Bronchial epithelial cell (primary cell): Measurements from ENCODE around the gene TMC6. TPM values are rescaled to one million over a fixed set of nuclear protein-coding genes. Genes with fewer than 3 reads are reported as not detected.

Experiments used
- DNase-seq: peaks from one replicate; pipeline ENCODE4 v3.0.0-alpha.2; 2010; ENCODE audit warnings: low read depth
- FAIRE-seq: peaks from 2 replicates; lab custom pipeline; 2011; peaks lifted over from hg19 to GRCh38; lab: Jason Lieb, UNC
- H3K27me3 ChIP-seq: 2 replicates; pipeline ENCODE4 v1.5.1; 2011; ENCODE audit warnings: low read length; ENCODE audit not compliant: control insufficient read depth, insufficient read depth
- H3K36me3 ChIP-seq: 2 replicates; pipeline ENCODE4 v1.5.1; 2011; ENCODE audit warnings: low read length; ENCODE audit not compliant: control insufficient read depth, insufficient read depth
- H3K4me3 ChIP-seq: 2 replicates; pipeline ENCODE4 v1.5.1; 2011; ENCODE audit warnings: mild to moderate bottlenecking, low read depth, low read length, control low read depth
- total RNA-seq: library from RNA; depleted of rRNA; stranded (reverse); fragments of >200 nt; gene quantifications from 2 replicates; pipeline ENCODE4 v1.2.1, GENCODE V29; 2014
- TF ChIP-seq, protein P1 (sequence below): IDR thresholded peaks from 2 replicates; pipeline ENCODE4 v1.5.1; 2011; ENCODE audit warnings: mild to moderate bottlenecking, moderate library complexity, low read length, control low read depth, inconsistent platforms; ENCODE audit not compliant: insufficient read depth, severe bottlenecking

TMC6 gene
- total RNA-seq, 1 donor from 2014 or later, result 42.9 TPM

DNA sequence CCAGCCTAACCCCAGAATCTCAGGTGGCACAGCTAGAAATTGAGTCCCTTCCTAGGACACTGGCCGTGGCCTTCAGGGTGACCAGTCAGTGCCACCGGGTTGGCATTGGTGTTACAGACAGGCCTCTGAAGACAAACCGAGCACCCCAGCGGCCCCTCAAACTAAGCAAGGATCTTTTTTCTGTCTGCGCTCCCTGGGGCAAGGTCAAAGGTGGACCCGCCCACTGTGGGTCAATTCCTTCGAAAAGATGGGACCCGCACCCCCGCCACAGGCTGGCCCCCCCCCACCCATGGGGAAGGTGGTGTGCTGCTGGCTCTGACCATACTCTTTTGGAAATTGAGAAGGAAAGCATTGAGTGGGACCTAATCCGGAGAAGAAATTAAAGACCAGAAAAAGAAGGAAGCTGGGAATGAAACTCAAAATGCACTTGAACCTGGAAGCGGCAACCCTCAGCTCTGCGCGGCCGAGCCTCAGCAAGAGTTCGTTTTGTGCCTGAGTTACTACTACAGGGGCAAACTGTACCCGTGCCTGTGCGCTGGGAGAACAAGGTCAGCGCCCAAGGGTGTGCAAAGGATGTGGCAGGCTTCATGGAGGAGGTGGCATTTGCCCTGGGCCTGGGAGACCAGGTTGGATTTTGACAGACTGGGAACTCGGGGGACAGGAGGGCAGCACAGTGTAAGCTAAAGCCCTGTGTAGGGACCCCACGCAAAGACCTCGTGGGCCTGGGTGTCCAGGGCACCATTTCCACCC is 20.4 kb downstream of the TMC6 start:
- no peak overlapping the region for H3K4me3 ChIP-seq
- TF ChIP-seq, protein P1, sequence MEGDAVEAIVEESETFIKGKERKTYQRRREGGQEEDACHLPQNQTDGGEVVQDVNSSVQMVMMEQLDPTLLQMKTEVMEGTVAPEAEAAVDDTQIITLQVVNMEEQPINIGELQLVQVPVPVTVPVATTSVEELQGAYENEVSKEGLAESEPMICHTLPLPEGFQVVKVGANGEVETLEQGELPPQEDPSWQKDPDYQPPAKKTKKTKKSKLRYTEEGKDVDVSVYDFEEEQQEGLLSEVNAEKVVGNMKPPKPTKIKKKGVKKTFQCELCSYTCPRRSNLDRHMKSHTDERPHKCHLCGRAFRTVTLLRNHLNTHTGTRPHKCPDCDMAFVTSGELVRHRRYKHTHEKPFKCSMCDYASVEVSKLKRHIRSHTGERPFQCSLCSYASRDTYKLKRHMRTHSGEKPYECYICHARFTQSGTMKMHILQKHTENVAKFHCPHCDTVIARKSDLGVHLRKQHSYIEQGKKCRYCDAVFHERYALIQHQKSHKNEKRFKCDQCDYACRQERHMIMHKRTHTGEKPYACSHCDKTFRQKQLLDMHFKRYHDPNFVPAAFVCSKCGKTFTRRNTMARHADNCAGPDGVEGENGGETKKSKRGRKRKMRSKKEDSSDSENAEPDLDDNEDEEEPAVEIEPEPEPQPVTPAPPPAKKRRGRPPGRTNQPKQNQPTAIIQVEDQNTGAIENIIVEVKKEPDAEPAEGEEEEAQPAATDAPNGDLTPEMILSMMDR, result no peak
- FAIRE-seq (no peak), DNase-seq (no peak)
- no peaks in the 10 kb centered on the region for H3K36me3 ChIP-seq
- no peaks in the 10 kb centered on the region for H3K27me3 ChIP-seq

DNA sequence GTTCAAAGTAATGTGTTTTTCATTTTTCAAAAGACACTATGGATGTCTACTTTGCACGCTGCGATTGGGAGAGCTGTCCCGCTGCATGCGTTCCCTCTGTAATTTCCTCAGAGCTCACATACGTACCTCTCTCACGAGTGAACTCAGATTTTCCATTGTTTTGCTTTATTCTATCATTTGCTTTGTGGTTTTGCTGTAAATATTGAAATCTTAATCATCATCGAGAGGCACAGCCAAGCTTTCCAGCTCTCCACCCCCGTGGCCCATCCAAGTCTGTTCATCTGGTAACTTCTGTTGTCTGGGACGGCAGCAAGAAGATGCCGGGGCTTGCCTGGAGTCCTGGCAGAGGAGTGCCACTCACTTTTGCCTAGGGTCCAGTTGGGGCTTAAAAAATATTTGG is 21.1 kb downstream of the TMC6 start:
- peak; percentile 15 for DNase-seq
- Histone ChIP-seq H3K4me3 (no peak overlapping the region), H3K36me3 (no peaks in the 10 kb centered on the region), H3K27me3 (no peaks in the 10 kb centered on the region)
- TF ChIP-seq, protein P1, result no peak
- no peak for FAIRE-seq

DNA sequence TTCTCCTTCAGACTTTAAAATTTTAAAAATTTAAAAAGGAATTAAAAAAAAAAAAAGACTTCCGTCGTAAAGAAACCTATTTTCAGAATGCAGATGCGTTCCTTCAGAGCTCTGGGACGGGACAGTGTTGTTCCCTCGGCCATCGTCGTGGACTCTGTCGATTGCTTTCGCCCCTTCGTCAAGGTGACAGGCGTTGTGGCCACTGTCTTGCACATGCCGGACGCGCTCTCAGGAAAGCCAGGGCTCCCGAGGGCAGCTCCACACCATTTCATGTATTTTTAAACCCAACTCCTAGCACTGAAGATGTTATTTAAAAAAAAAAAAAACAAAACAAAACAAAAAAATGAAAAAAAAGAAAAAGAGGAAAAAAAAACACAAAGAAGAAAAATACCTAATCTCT is 22.3 kb downstream of the TMC6 start:
- Histone ChIP-seq H3K36me3 (no peaks in the 10 kb centered on the region), H3K27me3 (no peaks in the 10 kb centered on the region), H3K4me3 (no peak overlapping the region)
- no peak for FAIRE-seq
- TF ChIP-seq, protein P1, result no peak
- no peak for DNase-seq

DNA sequence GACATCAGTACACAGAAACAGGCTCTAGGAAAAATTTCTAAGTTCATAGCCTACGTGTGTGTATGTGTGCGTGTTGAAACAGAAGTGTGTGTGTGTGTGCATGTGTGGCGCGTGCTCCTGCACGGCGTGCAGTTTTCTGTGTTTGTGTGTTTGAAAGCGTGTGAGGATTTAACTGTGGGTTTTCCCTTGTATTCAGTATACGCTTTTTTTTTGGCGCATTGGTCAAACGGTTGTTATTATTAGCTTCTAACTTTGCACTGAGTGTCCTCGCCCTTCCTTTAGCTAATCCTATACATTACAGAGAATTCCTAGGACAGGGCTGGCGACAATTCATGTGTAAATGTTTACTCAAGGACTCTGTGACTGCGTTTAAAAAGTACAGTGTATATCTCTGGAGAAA is 23.0 kb downstream of the TMC6 start:
- Histone ChIP-seq H3K4me3 (no peak overlapping the region), H3K36me3 (no peaks in the 10 kb centered on the region), H3K27me3 (no peaks in the 10 kb centered on the region)
- FAIRE-seq (no peak), DNase-seq (no peak)
- TF ChIP-seq, protein P1, result no peak

DNA sequence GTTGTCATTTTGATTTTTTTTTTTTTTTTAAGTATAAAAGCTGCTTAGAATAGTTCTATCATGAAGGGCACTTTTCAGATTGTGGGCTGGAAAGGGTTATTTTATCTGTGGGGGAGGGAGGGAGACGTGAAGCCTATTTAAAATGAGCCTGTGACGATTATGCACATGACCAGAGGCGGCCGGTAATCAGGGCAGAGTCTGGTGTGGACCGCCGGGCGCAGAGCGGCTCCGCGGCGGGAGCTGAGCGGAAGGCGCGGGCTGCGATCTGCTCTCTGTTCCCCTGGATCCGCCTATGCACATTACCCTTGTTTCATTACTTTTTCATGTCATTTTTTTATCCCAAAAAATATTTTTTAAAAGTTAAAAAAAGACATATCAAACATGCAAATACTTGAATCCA is 23.5 kb downstream of the TMC6 start:
- no peaks in the 10 kb centered on the region for H3K36me3 ChIP-seq
- DNase-seq (no peak), FAIRE-seq (no peak)
- H3K27me3 ChIP-seq, result no peaks in the 10 kb centered on the region
- TF ChIP-seq, protein P1, result no peak
- H3K4me3 ChIP-seq, result no peak overlapping the region

DNA sequence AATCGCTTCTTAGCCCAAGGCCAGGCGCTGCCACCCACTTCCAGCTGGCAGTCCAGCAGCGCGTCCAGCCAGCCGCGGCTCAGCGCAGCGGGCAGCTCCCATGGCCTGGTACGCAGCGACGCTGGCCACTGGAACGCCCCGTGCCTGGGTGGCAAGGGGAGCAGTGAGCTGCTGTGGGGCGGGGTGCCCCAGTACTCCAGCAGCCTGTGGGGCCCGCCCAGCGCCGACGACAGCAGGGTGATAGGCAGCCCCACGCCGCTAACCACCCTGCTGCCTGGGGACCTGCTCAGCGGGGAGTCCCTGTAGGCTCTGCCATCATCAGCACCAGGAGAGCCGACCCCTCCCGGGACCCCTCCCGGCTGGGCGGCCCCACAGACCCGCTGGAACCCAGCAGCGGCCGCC is 24.0 kb downstream of the TMC6 start:
- DNase-seq (no peak), FAIRE-seq (no peak)
- H3K36me3 ChIP-seq, result no peaks in the 10 kb centered on the region
- H3K4me3 ChIP-seq, result no peak overlapping the region
- TF ChIP-seq, protein P1, result no peak
- no peaks in the 10 kb centered on the region for H3K27me3 ChIP-seq
